ENCODE data around the gene GMDS.

Gene GMDS

GRCh38 chr6:2164481-2164880 is 80.9 kb downstream of the GMDS start:
- DNase-seq (ENCODE audit: low read depth) = no peak
- no peak for TF ChIP-seq CTCF (IDR thresholded peaks at IDR 0.05; ENCODE audit: insufficient read depth, low read depth, low read length, missing control alignments)
- H3K4me3 ChIP-seq (ENCODE audit: low read depth, low read length) = no peak overlapping the region

- no peak overlapping the region for H3K4me3 ChIP-seq (ENCODE audit: low read depth, low read length)
- DNase-seq (ENCODE audit: low read depth) = no peak
- TF ChIP-seq CTCF (IDR thresholded peaks at IDR 0.05; ENCODE audit: insufficient read depth, low read depth, low read length, missing control alignments) = no peak
Measured at GRCh38 chr6:2162079-2162445, 83.3 kb downstream of the GMDS start.

GRCh38 chr6:2158596-2159271 is 86.7 kb downstream of the GMDS start:
- no peak for TF ChIP-seq CTCF (IDR thresholded peaks at IDR 0.05; ENCODE audit: insufficient read depth, low read depth, low read length, missing control alignments)
- DNase-seq (ENCODE audit: low read depth) = peak; percentile 3
- H3K4me3 ChIP-seq (ENCODE audit: low read depth, low read length) = no peak overlapping the region

- no peak for TF ChIP-seq CTCF (IDR thresholded peaks at IDR 0.05; ENCODE audit: insufficient read depth, low read depth, low read length, missing control alignments)
- peak; percentile 71 for DNase-seq (ENCODE audit: low read depth)
- no peak overlapping the region for H3K4me3 ChIP-seq (ENCODE audit: low read depth, low read length)
Measured at GRCh38 chr6:2157441-2158127, 87.8 kb downstream of the GMDS start.

GRCh38 chr6:2155206-2155605 is 90.2 kb downstream of the GMDS start:
- DNase-seq (ENCODE audit: low read depth) = no peak
- H3K4me3 ChIP-seq (ENCODE audit: low read depth, low read length) = no peak overlapping the region
- no peak for TF ChIP-seq CTCF (IDR thresholded peaks at IDR 0.05; ENCODE audit: insufficient read depth, low read depth, low read length, missing control alignments)

GRCh38 chr6:2149361-2150006 is 95.9 kb downstream of the GMDS start:
- TF ChIP-seq CTCF (IDR thresholded peaks at IDR 0.05; ENCODE audit: insufficient read depth, low read depth, low read length, missing control alignments) = no peak
- no peak for DNase-seq (ENCODE audit: low read depth)
- H3K4me3 ChIP-seq (ENCODE audit: low read depth, low read length) = no peak overlapping the region
